HepG2 (cell line): ENCODE measurements around the gene SLC28A1. TPM values are rescaled to one million over a fixed set of nuclear protein-coding genes. Genes with fewer than 3 reads are reported as not detected.

Experiments used
- ARID5B ChIP-seq: IDR thresholded peaks from 2 replicates; pipeline ENCODE4 v1.4.0; 2020; ENCODE audit warnings: mild to moderate bottlenecking, missing genetic modification reagents
- ATF4 ChIP-seq, 2 experiments: fragments of 450-650 bp in 1 of 2; sonication (generic) in 1 of 2; formaldehyde crosslinking; IDR thresholded peaks; 2 replicates each; pipeline versions ENCODE4 v1.5.0 to v1.8.0; 2020 to 2022; ENCODE audit warnings: mild to moderate bottlenecking in 1 of 2, missing genetic modification reagents in 1 of 2
- CEBPB ChIP-seq: IDR thresholded peaks from 2 replicates; pipeline ENCODE4 v1.6.1; 2011; ENCODE audit warnings: low read depth, low read length, improper control_type of control experiment, borderline replicate concordance
- ELF4 ChIP-seq: sonication (generic); formaldehyde crosslinking; IDR thresholded peaks from 2 replicates; pipeline ENCODE4 v1.5.0; 2020; ENCODE audit warnings: missing genetic modification reagents, mild to moderate bottlenecking, moderate library complexity, borderline replicate concordance
- GZF1 ChIP-seq: sonication (generic); formaldehyde crosslinking; IDR thresholded peaks from 2 replicates; pipeline ENCODE4 v1.5.1; 2020; ENCODE audit warnings: mild to moderate bottlenecking, missing genetic modification reagents
- POGZ ChIP-seq: sonication (generic); formaldehyde crosslinking; IDR thresholded peaks from 2 replicates; pipeline ENCODE4 v1.4.0; 2020; ENCODE audit warnings: mild to moderate bottlenecking, missing genetic modification reagents
- PRPF4 ChIP-seq: fragments of 200-400 bp; formaldehyde crosslinking; IDR thresholded peaks from 2 replicates; pipeline ENCODE4 v1.6.1; 2016; ENCODE audit warnings: low read length, low read depth; ENCODE audit not compliant: poor library complexity, severe bottlenecking
- REPIN1 ChIP-seq: sonication (generic); formaldehyde crosslinking; IDR thresholded peaks from 2 replicates; pipeline ENCODE4 v1.8.0; 2022; ENCODE audit warnings: missing genetic modification reagents, low read depth, mild to moderate bottlenecking, borderline replicate concordance
- REXO4 ChIP-seq: sonication (generic); formaldehyde crosslinking; IDR thresholded peaks from 2 replicates; pipeline ENCODE4 v1.8.0; 2022; ENCODE audit warnings: missing genetic modification reagents, mild to moderate bottlenecking, borderline replicate concordance
- SMAD1 ChIP-seq: sonication (generic); formaldehyde crosslinking; IDR thresholded peaks from 2 replicates; pipeline ENCODE4 v1.4.0; 2020; ENCODE audit warnings: missing genetic modification reagents, low read depth, mild to moderate bottlenecking, borderline replicate concordance
- SP4 ChIP-seq: sonication (generic); formaldehyde crosslinking; IDR thresholded peaks from 2 replicates; pipeline ENCODE4 v1.8.1; 2023; ENCODE audit warnings: mild to moderate bottlenecking, missing genetic modification reagents
- SUZ12 ChIP-seq: fragments of 150-350 bp; IDR thresholded peaks from 2 replicates; pipeline ENCODE4 v1.6.1; 2014; ENCODE audit warnings: low read depth, low read length
- TAF15 ChIP-seq: fragments of 200-400 bp; formaldehyde crosslinking; IDR thresholded peaks from one replicate; pipeline ENCODE4 v1.6.1; 2018; ENCODE audit warnings: mild to moderate bottlenecking, low read depth, low read length; ENCODE audit not compliant: poor library complexity, severe bottlenecking
- THAP11 ChIP-seq: IDR thresholded peaks from 2 replicates; pipeline ENCODE4 v1.6.1; 2016; ENCODE audit warnings: missing biosample characterization, missing genetic modification reagents
- ZBTB4 ChIP-seq: sonication (generic); formaldehyde crosslinking; IDR thresholded peaks from 2 replicates; pipeline ENCODE4 v1.4.0; 2020; ENCODE audit warnings: missing genetic modification reagents, mild to moderate bottlenecking, borderline replicate concordance
- ZBTB42 ChIP-seq: sonication (generic); formaldehyde crosslinking; IDR thresholded peaks from 2 replicates; pipeline ENCODE4 v1.5.0; 2020; ENCODE audit warnings: mild to moderate bottlenecking, missing genetic modification reagents
- ZBTB8A ChIP-seq: sonication (generic); formaldehyde crosslinking; IDR thresholded peaks from 2 replicates; pipeline ENCODE4 v1.4.0; 2020; ENCODE audit warnings: mild to moderate bottlenecking, low read depth, missing genetic modification reagents, borderline replicate concordance
- ZFP36 ChIP-seq: fragments of 150-350 bp; IDR thresholded peaks from 2 replicates; pipeline ENCODE4 v1.6.1; 2018; ENCODE audit warnings: borderline replicate concordance, low read length, low read depth; ENCODE audit not compliant: partially characterized antibody
- ZNF354B ChIP-seq: sonication (generic); formaldehyde crosslinking; IDR thresholded peaks from 2 replicates; pipeline ENCODE4 v1.8.0; 2022; ENCODE audit warnings: mild to moderate bottlenecking, missing genetic modification reagents
- ZNF747 ChIP-seq: sonication (generic); formaldehyde crosslinking; IDR thresholded peaks from 2 replicates; pipeline ENCODE4 v1.8.1; 2023; ENCODE audit warnings: missing genetic modification reagents, mild to moderate bottlenecking, borderline replicate concordance
- polyA plus RNA-seq, 8 experiments: library from polyadenylated mRNA; depleted of rRNA in 3 of 8; stranded (reverse) in 7 of 8; unstranded in 1 of 8; fragments of >200 nt; fragmentation: Illumina TruSeq in 4 of 8; extraction: Trizol in 4 of 8; gene quantifications; 2 replicates each; pipeline versions ENCODE4 v1.2.1 to v1.2.3, GENCODE V29; 2011 to 2016; ENCODE audit warnings: low read depth in 4 of 8, missing spikeins in 1 of 8, mixed read lengths in 1 of 8; ENCODE audit not compliant: insufficient read depth in 1 of 8
- total RNA-seq, 5 experiments: library from RNA; depleted of rRNA; stranded (reverse); fragments of >200 nt; fragmentation: Illumina TruSeq; extraction: Trizol; gene quantifications; 2 replicates each; pipeline ENCODE4 v1.2.3, GENCODE V29; 2016; ENCODE audit warnings: low read depth in 1 of 5

SLC28A1 gene
- total and polyA plus RNA-seq, 2 of the 13 experiments (the other 11 are each of a cell fraction or from before 2014, with no cell fraction given): 0.31 to 5.8 TPM

GRCh38 chr15:84980196-84981053, 96.0 kb downstream of the SLC28A1 start (continued):
- peak; percentile 77 for TF ChIP-seq ELF4 (CRISPR knock-in tag)
- no peak; the same call in 1 of the 2 replicates for TF ChIP-seq ZBTB42
- peak; percentile 31; the same call in 1 of the 2 replicates for TF ChIP-seq REPIN1
- TF ChIP-seq ARID5B (CRISPR knock-in tag): peak; percentile 39
- TF ChIP-seq ZFP36: no peak
- TF ChIP-seq CEBPB: no peak
- TF ChIP-seq TAF15: no peak
- TF ChIP-seq REXO4 (CRISPR knock-in tag): no peak
- TF ChIP-seq ATF4 (CRISPR knock-in tag; IDR thresholded peaks at IDR 0.05): peak in 1 of 2 experiments; percentile 53; a peak in 1 of 4 replicates
- no peak for TF ChIP-seq PRPF4
- no peak for TF ChIP-seq ZBTB8A (CRISPR knock-in tag)
- TF ChIP-seq GZF1 (CRISPR knock-in tag): no peak
- TF ChIP-seq THAP11 (CRISPR knock-in tag): 0 out of 2 replicates have a peak, but pooled peaks have one; percentile 35
- peak; percentile 36; the same call in 1 of the 2 replicates for TF ChIP-seq POGZ (CRISPR knock-in tag)
- TF ChIP-seq ZBTB4 (CRISPR knock-in tag): no peak
- TF ChIP-seq SMAD1: peak; percentile 84; the same call in 1 of the 2 replicates
- TF ChIP-seq ZNF747 (CRISPR knock-in tag): peak; percentile 94
- TF ChIP-seq ZNF354B: no peak
- TF ChIP-seq SP4 (CRISPR knock-in tag): no peak; the same call in 1 of the 2 replicates
- TF ChIP-seq SUZ12: no peak
